ENCODE results near the gene KIF13A.
A peak's percentile ranks its signal among the peaks of the same experiment; 100 is the strongest.

Gene KIF13A

GRCh38 chr6:17904491-17905120, 82.8 kb downstream of the KIF13A start:
- peaks cover 32% of the 10 kb centered on the region for H3K4me1 ChIP-seq (ENCODE audit: insufficient read depth, poor library complexity, severe bottlenecking)
- TF ChIP-seq CTCF (IDR thresholded peaks at IDR 0.05; ENCODE audit: poor library complexity, severe bottlenecking) = no peak
- H3K27ac ChIP-seq (ENCODE audit: poor library complexity, severe bottlenecking) = peak overlapping the region; percentile 94
- no peaks in the 10 kb centered on the region for H3K9me3 ChIP-seq (ENCODE audit: severe bottlenecking)
- no peak overlapping the region for H3K4me3 ChIP-seq (ENCODE audit: severe bottlenecking)
- no peaks in the 10 kb centered on the region for H3K27me3 ChIP-seq (ENCODE audit: insufficient read depth, poor library complexity, severe bottlenecking)
- DNase-seq (ENCODE audit: low spot score) (no peak), ATAC-seq (ENCODE audit: low read depth) (no peak)
- H3K36me3 ChIP-seq (ENCODE audit: low read depth) = no peaks in the 10 kb centered on the region

GRCh38 chr6:17902974-17903373, 84.5 kb downstream of the KIF13A start:
- Histone ChIP-seq H3K4me3 (ENCODE audit: severe bottlenecking) (no peak overlapping the region), H3K36me3 (ENCODE audit: low read depth) (peaks cover 2% of the 10 kb centered on the region), H3K27ac (ENCODE audit: poor library complexity, severe bottlenecking) (no peak overlapping the region), H3K9me3 (ENCODE audit: severe bottlenecking) (no peaks in the 10 kb centered on the region), H3K4me1 (ENCODE audit: insufficient read depth, poor library complexity, severe bottlenecking) (peaks cover 29% of the 10 kb centered on the region), H3K27me3 (ENCODE audit: insufficient read depth, poor library complexity, severe bottlenecking) (no peaks in the 10 kb centered on the region)
- ATAC-seq (ENCODE audit: low read depth) (no peak), DNase-seq (ENCODE audit: low spot score) (no peak)
- no peak for TF ChIP-seq CTCF (IDR thresholded peaks at IDR 0.05; ENCODE audit: poor library complexity, severe bottlenecking)

DNA sequence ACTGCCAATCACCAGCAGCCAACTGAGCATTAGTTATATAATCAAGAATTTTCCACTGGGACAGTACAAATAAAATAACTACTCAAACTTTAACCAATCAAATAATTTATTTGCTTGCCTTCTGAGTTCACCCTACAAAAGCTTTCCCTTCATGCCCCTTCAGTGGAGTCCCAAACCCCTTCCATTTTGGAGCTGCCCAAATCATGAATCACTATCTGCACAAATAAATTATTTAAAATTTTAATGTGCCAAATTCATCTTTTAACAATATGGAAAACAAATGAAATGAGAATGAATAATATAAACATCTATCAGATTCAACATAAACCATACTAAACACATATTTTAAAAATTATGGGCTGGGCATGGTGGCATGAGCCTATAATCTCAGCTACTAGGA, 85.9 kb downstream of the KIF13A start:
- Histone ChIP-seq H3K36me3 (ENCODE audit: low read depth) (peaks cover 9% of the 10 kb centered on the region), H3K9me3 (ENCODE audit: severe bottlenecking) (no peaks in the 10 kb centered on the region), H3K27ac (ENCODE audit: poor library complexity, severe bottlenecking) (no peak overlapping the region), H3K4me1 (ENCODE audit: insufficient read depth, poor library complexity, severe bottlenecking) (peaks cover 15% of the 10 kb centered on the region), H3K27me3 (ENCODE audit: insufficient read depth, poor library complexity, severe bottlenecking) (no peaks in the 10 kb centered on the region), H3K4me3 (ENCODE audit: severe bottlenecking) (no peak overlapping the region)
- ATAC-seq (ENCODE audit: low read depth) (no peak), DNase-seq (ENCODE audit: low spot score) (no peak)
- TF ChIP-seq CTCF (IDR thresholded peaks at IDR 0.05; ENCODE audit: poor library complexity, severe bottlenecking) = no peak

DNA sequence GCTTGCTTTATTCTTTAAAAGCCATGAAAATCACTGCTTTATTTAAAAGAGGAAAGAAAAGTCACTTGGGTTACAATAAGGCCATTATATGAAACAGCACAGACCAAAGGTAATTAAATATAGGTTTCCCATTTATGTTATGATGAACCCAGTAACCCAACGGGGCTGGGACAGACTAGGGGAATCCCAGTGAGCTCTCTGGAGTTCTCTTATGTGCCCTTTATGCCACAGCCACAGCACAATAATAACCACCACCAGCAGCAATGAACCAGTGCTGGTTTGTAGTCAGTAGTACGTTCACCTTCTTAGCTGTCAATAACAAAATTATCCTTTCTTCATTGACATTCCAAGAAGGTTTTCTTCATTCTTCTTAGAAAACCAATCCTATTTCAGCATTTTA, 87.4 kb downstream of the KIF13A start:
- no peaks in the 10 kb centered on the region for H3K27me3 ChIP-seq (ENCODE audit: insufficient read depth, poor library complexity, severe bottlenecking)
- peaks cover 2% of the 10 kb centered on the region for H3K4me1 ChIP-seq (ENCODE audit: insufficient read depth, poor library complexity, severe bottlenecking)
- ATAC-seq (ENCODE audit: low read depth) (no peak), DNase-seq (ENCODE audit: low spot score) (no peak)
- H3K4me3 ChIP-seq (ENCODE audit: severe bottlenecking) = no peak overlapping the region
- no peak for TF ChIP-seq CTCF (IDR thresholded peaks at IDR 0.05; ENCODE audit: poor library complexity, severe bottlenecking)
- H3K27ac ChIP-seq (ENCODE audit: poor library complexity, severe bottlenecking) = no peak overlapping the region
- H3K9me3 ChIP-seq (ENCODE audit: severe bottlenecking) = peaks cover 4% of the 10 kb centered on the region
- H3K36me3 ChIP-seq (ENCODE audit: low read depth) = peaks cover 22% of the 10 kb centered on the region

GRCh38 chr6:17899491-17899890, 87.9 kb downstream of the KIF13A start:
- Histone ChIP-seq H3K4me1 (ENCODE audit: insufficient read depth, poor library complexity, severe bottlenecking) (no peaks in the 10 kb centered on the region), H3K36me3 (ENCODE audit: low read depth) (peaks cover 27% of the 10 kb centered on the region), H3K9me3 (ENCODE audit: severe bottlenecking) (peaks cover 9% of the 10 kb centered on the region), H3K27me3 (ENCODE audit: insufficient read depth, poor library complexity, severe bottlenecking) (no peaks in the 10 kb centered on the region), H3K27ac (ENCODE audit: poor library complexity, severe bottlenecking) (no peak overlapping the region), H3K4me3 (ENCODE audit: severe bottlenecking) (no peak overlapping the region)
- TF ChIP-seq CTCF (IDR thresholded peaks at IDR 0.05; ENCODE audit: poor library complexity, severe bottlenecking) = no peak
- ATAC-seq (ENCODE audit: low read depth) (no peak), DNase-seq (ENCODE audit: low spot score) (no peak)
